MCF 10A (cell line): ENCODE measurements around the gene EXPH5. TPM values are rescaled to one million over a fixed set of nuclear protein-coding genes. Genes with fewer than 3 reads are reported as not detected.
A peak's percentile ranks its signal among the peaks of the same experiment; 100 is the strongest.

Source experiments
- BruUV-seq: library from RNA; stranded (reverse); fragments of 400-500 nt; replicated peaks from 2 replicates; lab custom pipeline; 2021; lab: Mats Ljungman, UMichigan
- CTCF ChIA-PET: fragments of 300-600 bp; sonication (Branson Sonifier 250); formaldehyde crosslinking; extraction: SDS; loops from one replicate; lab custom pipeline; 2021; ENCODE audit warnings: antibody characterized with exemption, inconsistent platforms; lab: Yijun Ruan, JAX
- POLR2A ChIA-PET: fragments of 300-600, 350-650 bp; sonication (Branson Sonifier 250); formaldehyde crosslinking; extraction: SDS; loops from one replicate; lab custom pipeline; 2020; ENCODE audit warnings: antibody characterized with exemption, inconsistent platforms; lab: Yijun Ruan, JAX
- DNase-seq: peaks from one replicate; pipeline ENCODE4 v3.0.0-alpha.2; 2018; ENCODE audit not compliant: unreplicated experiment
- H3K27ac Mint-ChIP-seq: one replicate; pipeline ENCODE4 v1.8.0; 2022; ENCODE audit warnings: mild to moderate bottlenecking, low read depth, mixed read lengths; ENCODE audit not compliant: unreplicated experiment
- H3K27me3 Mint-ChIP-seq: one replicate; pipeline ENCODE4 v1.8.0; 2022; ENCODE audit warnings: mixed read lengths; ENCODE audit not compliant: insufficient read depth, unreplicated experiment
- H3K36me3 Mint-ChIP-seq: one replicate; pipeline ENCODE4 v1.8.0; 2022; ENCODE audit warnings: mild to moderate bottlenecking, moderate library complexity, mixed read lengths; ENCODE audit not compliant: insufficient read depth, unreplicated experiment
- H3K4me1 Mint-ChIP-seq: one replicate; pipeline ENCODE4 v1.8.0; 2022; ENCODE audit warnings: mixed read lengths; ENCODE audit not compliant: insufficient read depth, unreplicated experiment
- H3K4me3 Mint-ChIP-seq: one replicate; pipeline ENCODE4 v1.8.0; 2022; ENCODE audit warnings: mild to moderate bottlenecking, moderate library complexity, mixed read lengths; ENCODE audit not compliant: unreplicated experiment
- H3K9me3 Mint-ChIP-seq: one replicate; pipeline ENCODE4 v1.8.0; 2022; ENCODE audit warnings: mixed read lengths; ENCODE audit not compliant: unreplicated experiment
- CTCF ChIP-seq: fragments of 200-600 bp; IDR thresholded peaks from one replicate; pipeline ENCODE4 v1.8.0; 2022; ENCODE audit warnings: antibody characterized with exemption, mild to moderate bottlenecking; ENCODE audit not compliant: unreplicated experiment
- intact Hi-C: fragments of 100-400 bp; cut with micrococcal nuclease; formaldehyde crosslinking; loops from 2 replicates; pipeline ENCODE4 v1.14.1; 2022
- total RNA-seq: library from RNA; stranded (reverse); gene quantifications from 2 replicates; pipeline ENCODE4 v1.2.3, GENCODE V29; 2022

Gene EXPH5
- total RNA-seq, 1 experiment from 2014 or later = 9.2 TPM

GRCh38 chr11:108597736-108598355 is 4.3 kb upstream of the EXPH5 start:
- intact Hi-C loops = no loop called here
- H3K27ac Mint-ChIP-seq = no peak overlapping the region
- H3K4me3 Mint-ChIP-seq = no peak overlapping the region
- H3K9me3 Mint-ChIP-seq = no peaks in the 10 kb centered on the region
- DNase-seq = no peak
- POLR2A ChIA-PET = interaction anchor here (1.8 to 6.6 kb wide), 2 partner anchors 8 to 18 kb away, joined by 7 to 39 read pairs; no protein-coding TSS in a partner anchor
- H3K36me3 Mint-ChIP-seq = no peaks in the 10 kb centered on the region
- no TSS peak for BruUV-seq
- peaks cover 6% of the 10 kb centered on the region for H3K4me1 Mint-ChIP-seq
- no peaks in the 10 kb centered on the region for H3K27me3 Mint-ChIP-seq
- no peak for TF ChIP-seq CTCF
- CTCF ChIA-PET = interaction anchor here (0.6 to 1.2 kb wide), 2 partner anchors 11 to 363 kb away, joined by 3 to 6 read pairs; no protein-coding TSS in a partner anchor

GRCh38 chr11:108596701-108597100 is 3.1 kb upstream of the EXPH5 start:
- DNase-seq = no peak
- no peak for TF ChIP-seq CTCF
- Mint-ChIP-seq H3K27me3 (no peaks in the 10 kb centered on the region), H3K4me3 (no peak overlapping the region), H3K27ac (no peak overlapping the region), H3K9me3 (no peaks in the 10 kb centered on the region), H3K36me3 (no peaks in the 10 kb centered on the region), H3K4me1 (peaks cover 17% of the 10 kb centered on the region)
- intact Hi-C loops = no loop called here
- POLR2A ChIA-PET = interaction anchor here (1.8 to 6.6 kb wide), 2 partner anchors 10 to 19 kb away, joined by 7 to 39 read pairs; no protein-coding TSS in a partner anchor
- CTCF ChIA-PET = interaction anchor here (0.6 kb wide), 1 partner anchor 14 kb away, joined by 4 read pairs; no protein-coding TSS in a partner anchor
- BruUV-seq = no TSS peak

- H3K27ac Mint-ChIP-seq = peak overlapping the region; percentile 98
- BruUV-seq = no TSS peak
Observed at GRCh38 chr11:108593923-108594434, 411 bp upstream of the EXPH5 start.

More at GRCh38 chr11:108593923-108594434, 411 bp upstream of the EXPH5 start:
- Mint-ChIP-seq H3K36me3 (no peaks in the 10 kb centered on the region), H3K4me1 (peaks cover 20% of the 10 kb centered on the region), H3K4me3 (peak overlapping the region; percentile 99), H3K27me3 (no peaks in the 10 kb centered on the region), H3K9me3 (no peaks in the 10 kb centered on the region)
- no peak for TF ChIP-seq CTCF
- no peak for DNase-seq
- ChIA-PET CTCF (interaction anchor here (0.7 kb wide), 1 partner anchor 192 kb away, joined by 3 read pairs; no protein-coding TSS in a partner anchor), POLR2A (interaction anchor here (0.7 to 6.6 kb wide), 13 partner anchors 8 to 1604 kb away, joined by 3 to 39 read pairs (median 5); partner anchors contain the start of genes C11orf65 and DDX10)
- intact Hi-C loops = loop anchor here (1.0 kb wide), 2 partner anchors 12 to 54 kb away; no protein-coding TSS in a partner anchor
